K562 (cell line): Measurements from ENCODE around the gene PPP4C. TPM values are rescaled to one million over a fixed set of nuclear protein-coding genes. Genes with fewer than 3 reads are reported as not detected.

Experiments used
- ATAC-seq: fragments of 200-7000 bp; cut with Tn5 transposase; 3 replicates; pipeline ENCODE4 v1.9.1; 2020; ENCODE audit warnings: moderate library complexity
- BruUV-seq: library from RNA; stranded (reverse); fragments of 400-500 nt; replicated peaks from 2 replicates; lab custom pipeline; 2021; lab: Mats Ljungman, UMichigan
- CTCF ChIA-PET: fragments of 300-600 bp; formaldehyde crosslinking; extraction: SDS; loops from one replicate; lab custom pipeline; 2021; ENCODE audit warnings: low intra/inter-chr PET ratio; lab: Yijun Ruan, JAX
- POLR2A ChIA-PET: fragments of 300-600, 350-650 bp; sonication (Branson Sonifier 250); formaldehyde crosslinking; extraction: SDS; loops from one replicate; lab custom pipeline; 2021; ENCODE audit warnings: antibody characterized with exemption, inconsistent platforms; lab: Yijun Ruan, JAX
- DNase-seq, 4 experiments: peaks; one replicate each; pipeline versions ENCODE4 v3.0.0 to v3.0.0-alpha.2; 2011 to 2018; ENCODE audit warnings: low spot score in 3 of 4, mixed read lengths in 3 of 4; ENCODE audit errors: extremely low read depth in 1 of 4
- FAIRE-seq: peaks from 2 replicates; lab custom pipeline; 2011; peaks lifted over from hg19 to GRCh38; lab: Jason Lieb, UNC
- H2AFZ ChIP-seq: 2 replicates; pipeline ENCODE4 v1.6.0; 2011; ENCODE audit warnings: low read depth, low read length, control low read depth, inconsistent platforms
- H3K27ac ChIP-seq: fragments of 200-600 bp; 3 replicates; pipeline ENCODE4 v1.8.0; 2011; ENCODE audit warnings: low read depth, mild to moderate bottlenecking, control low read depth, inconsistent platforms, low read length, moderate library complexity, mixed read lengths; ENCODE audit errors: extremely low read depth
- H3K27me3 ChIP-seq, 2 experiments: fragments of 300-600 bp in 1 of 2; 2 replicates in 1 of 2; 3 replicates in 1 of 2; pipeline versions ENCODE4 v1.6.0 to v1.8.0; 2011; ENCODE audit warnings: inconsistent platforms in 2 of 2, low read length in 2 of 2, mild to moderate bottlenecking in 1 of 2, mixed read lengths in 1 of 2, moderate library complexity in 1 of 2; ENCODE audit not compliant: control insufficient read depth in 2 of 2, insufficient read depth in 2 of 2
- H3K36me3 ChIP-seq: fragments of 300-600 bp; 3 replicates; pipeline ENCODE4 v1.8.0; 2011; ENCODE audit warnings: mild to moderate bottlenecking, low read length, inconsistent platforms; ENCODE audit not compliant: control insufficient read depth, insufficient read depth
- H3K4me1 ChIP-seq, 2 experiments: fragments of 200-600 bp in 1 of 2; replicated peaks in 1 of 2; 2 replicates in 1 of 2; 3 replicates in 1 of 2; pipeline versions ENCODE4 v1.5.1 to v1.8.0; 2011; ENCODE audit warnings: inconsistent platforms in 2 of 2, low read length in 2 of 2, mild to moderate bottlenecking in 1 of 2, mixed read lengths in 1 of 2, moderate library complexity in 1 of 2; ENCODE audit not compliant: control insufficient read depth in 2 of 2, insufficient read depth in 2 of 2
- H3K4me2 ChIP-seq: 2 replicates; pipeline ENCODE4 v1.6.1; 2011; ENCODE audit warnings: low read length, control low read depth, inconsistent platforms, mixed read lengths; ENCODE audit not compliant: insufficient read depth
- H3K4me3 ChIP-seq: fragments of 200-600 bp; sonication (generic), shearing (Covaris generic); 2 replicates; pipeline ENCODE4 v1.5.1; 2016; ENCODE audit warnings: control low read depth, inconsistent platforms
- H3K79me2 ChIP-seq: fragments of 200-600 bp; 3 replicates; pipeline ENCODE4 v1.8.0; 2011; ENCODE audit warnings: low read length, inconsistent platforms; ENCODE audit not compliant: control insufficient read depth, insufficient read depth
- H3K9ac ChIP-seq, 2 experiments: 2 replicates each; pipeline versions ENCODE4 v1.6.0 to v1.6.1; 2011; ENCODE audit warnings: low read depth in 2 of 2, low read length in 2 of 2, control low read depth in 1 of 2, inconsistent platforms in 1 of 2, mild to moderate bottlenecking in 1 of 2, mixed read lengths in 1 of 2; ENCODE audit not compliant: insufficient read depth in 1 of 2
- H3K9me1 ChIP-seq: one replicate; pipeline ENCODE4 v1.6.0; 2011; ENCODE audit warnings: inconsistent platforms, mild to moderate bottlenecking, low read length, moderate library complexity; ENCODE audit not compliant: control insufficient read depth, insufficient read depth
- H3K9me3 ChIP-seq: replicated peaks from 2 replicates; pipeline ENCODE4 v1.5.1; 2011; ENCODE audit warnings: low read depth, low read length, inconsistent platforms; ENCODE audit not compliant: control insufficient read depth, insufficient read depth
- H4K20me1 ChIP-seq: replicated peaks from 2 replicates; pipeline ENCODE4 v1.6.1; 2011; ENCODE audit warnings: low read length, inconsistent platforms, mixed read lengths; ENCODE audit not compliant: control insufficient read depth, insufficient read depth
- BRD9 ChIP-seq: fragments of 450-650 bp; IDR thresholded peaks from 2 replicates; pipeline ENCODE4 v1.6.1; 2018; ENCODE audit warnings: low read depth; ENCODE audit not compliant: partially characterized antibody
- E2F6 ChIP-seq, 2 experiments: IDR thresholded peaks; 2 replicates each; pipeline ENCODE4 v1.6.1; 2011; ENCODE audit warnings: borderline replicate concordance in 1 of 2, control low read depth in 1 of 2, low read depth in 1 of 2, low read length in 1 of 2, mild to moderate bottlenecking in 1 of 2, mixed read lengths in 1 of 2, moderate library complexity in 1 of 2; ENCODE audit not compliant: insufficient read depth in 1 of 2, insufficient read length in 1 of 2, poor library complexity in 1 of 2, severe bottlenecking in 1 of 2; ENCODE audit errors: extremely low read depth in 1 of 2
- ETV5 ChIP-seq: sonication (generic); formaldehyde crosslinking; IDR thresholded peaks from 2 replicates; pipeline ENCODE4 v1.4.0; 2020; ENCODE audit warnings: low read depth, mild to moderate bottlenecking, missing genetic modification reagents
- FOXO4 ChIP-seq: fragments of 450-650 bp; formaldehyde crosslinking; IDR thresholded peaks from 2 replicates; pipeline ENCODE4 v1.4.0; 2020; ENCODE audit warnings: mild to moderate bottlenecking, moderate library complexity
- FUS ChIP-seq: fragments of 200-400 bp; formaldehyde crosslinking; optimal IDR thresholded peaks from 2 replicates; pipeline ENCODE3; 2017; ENCODE audit warnings: low read depth, low read length
- GTF2E2 ChIP-seq: fragments of 200-800 bp; sonication (Bioruptor generic); IDR thresholded peaks from 2 replicates; pipeline ENCODE4 v1.6.1; 2016; ENCODE audit warnings: missing genetic modification characterization, missing compliant biosample characterization
- MLX ChIP-seq, 2 experiments: fragments of 450-650 bp in 1 of 2; sonication (generic) in 1 of 2; formaldehyde crosslinking; conservative IDR thresholded peaks; 2 replicates each; pipeline versions ENCODE4 v1.4.0 to v1.8.1; 2020 to 2022; ENCODE audit warnings: mild to moderate bottlenecking in 1 of 2, missing genetic modification reagents in 1 of 2
- NELFE ChIP-seq: IDR thresholded peaks from 2 replicates; pipeline ENCODE4 v1.6.1; 2011; ENCODE audit warnings: mild to moderate bottlenecking; ENCODE audit not compliant: insufficient read depth, insufficient read length
- SRSF1 ChIP-seq: fragments of 200-400 bp; formaldehyde crosslinking; IDR thresholded peaks from 2 replicates; pipeline ENCODE4 v1.6.1; 2017; ENCODE audit warnings: mild to moderate bottlenecking, low read depth, low read length, moderate library complexity
- WGBS: fragments of 100-300 bp; shearing (Covaris generic); methylation state at CpG from one replicate; pipeline ENCODE4 v1.1.6; 2016; ENCODE audit warnings: low coverage, mixed read lengths; ENCODE audit not compliant: insufficient coverage; ENCODE audit errors: missing lambda C conversion rate; 5-methylcytosine and 5-hydroxymethylcytosine counted together
- in situ Hi-C: fragments of 300-500 bp; cut with MboI; formaldehyde crosslinking; loops from 4 replicates; pipeline ENCODE4 v1.15.0; 2018; ENCODE audit warnings: inconsistent platforms, mixed read lengths
- intact Hi-C: fragments of 100-400 bp; cut with micrococcal nuclease; formaldehyde crosslinking; loops from 2 replicates; pipeline ENCODE4 v1.14.2; 2022
- polyA plus RNA-seq, 8 experiments: library from polyadenylated mRNA; depleted of rRNA in 4 of 8; stranded (reverse) in 5 of 8; unstranded in 3 of 8; fragments of >200 nt; fragmentation: Nextera tagmentation in 2 of 8; fragmentation: Illumina TruSeq in 1 of 8; extraction: Ambion mirVana in 2 of 8; extraction: Trizol in 1 of 8; gene quantifications; 2 replicates each; pipeline versions ENCODE4 v1.2.1 to v1.2.3, GENCODE V29; 2011 to 2014; ENCODE audit warnings: inconsistent platforms in 1 of 8, missing spikeins in 1 of 8
- total RNA-seq, 7 experiments: library from RNA; depleted of rRNA in 6 of 7; stranded (reverse); fragments of >200 nt in 6 of 7; fragmentation: Illumina TruSeq in 2 of 7; extraction: Trizol in 2 of 7; gene quantifications; 2 replicates each; pipeline versions ENCODE4 v1.2.1 to v1.2.3, GENCODE V29; 2011 to 2021; ENCODE audit warnings: low replicate concordance in 1 of 7
- TF ChIP-seq, protein P1 (sequence below): fragments of 250-450 bp; sonication (Bioruptor Pico); IDR thresholded peaks from 2 replicates; pipeline ENCODE4 v1.5.0; 2022; ENCODE audit warnings: mild to moderate bottlenecking

PPP4C gene
- total and polyA plus RNA-seq, 9 of the 15 experiments (the other 6 are each of a cell fraction or from before 2014, with no cell fraction given): 3.5 to 183 (median 131) TPM

- intact Hi-C loops (loop anchor here (5.0 to 10.0 kb wide), 2 partner anchors 43 to 564 kb away; partner anchors contain the start of genes FBRS and PRR14), in situ Hi-C loops (no loop called here)
- Histone ChIP-seq H3K9me3 (no peaks in the 10 kb centered on the region), H3K4me3 (no peak overlapping the region), H3K4me1 (peaks cover 31 to 72% of the 10 kb centered on the region in 2 experiments), H3K79me2 (peaks cover 3% of the 10 kb centered on the region; the same call in 1 of the 3 replicates), H3K9me1 (no peaks in the 10 kb centered on the region), H4K20me1 (no peaks in the 10 kb centered on the region), H3K36me3 (peaks cover 11% of the 10 kb centered on the region; the same call in 2 of the 3 replicates), H3K27me3 (no peaks in the 10 kb centered on the region), H3K27ac (no peak overlapping the region), H3K9ac (peak overlapping the region in 1 of 2 experiments; percentile 98; a peak in 2 of 4 replicates), H3K4me2 (no peak overlapping the region), H2AFZ (no peak overlapping the region)
- FAIRE-seq: no peak
- no TSS peak for BruUV-seq
- WGBS: 89% methylated on average over 25 of the region's 26 CpGs
- POLR2A ChIA-PET: interaction anchor here (0.6 to 4.8 kb wide), 5 partner anchors 11 to 30 kb away, joined by 3 to 59 read pairs (median 9); partner anchors contain the start of genes ALDOA and PPP4C
- CTCF ChIA-PET: no interaction called here
- no peak for ATAC-seq
- no peak for DNase-seq
- TF ChIP-seq FUS: no peak
- no peak for TF ChIP-seq NELFE
- TF ChIP-seq FOXO4: no peak
- no peak for TF ChIP-seq E2F6 (IDR thresholded peaks at IDR 0.05; ENCODE audit: borderline replicate concordance in 1 of 2, extremely low read depth in 1 of 2, insufficient read depth in 1 of 2, insufficient read length in 1 of 2, low read depth in 1 of 2, low read length in 1 of 2, poor library complexity in 1 of 2, severe bottlenecking in 1 of 2)
- no peak for TF ChIP-seq ETV5 (CRISPR knock-in tag)
- no peak for TF ChIP-seq GTF2E2 (tag)
- no peak for TF ChIP-seq MLX (CRISPR knock-in tag; conservative IDR thresholded peaks at IDR 0.05)
- TF ChIP-seq, protein P1, sequence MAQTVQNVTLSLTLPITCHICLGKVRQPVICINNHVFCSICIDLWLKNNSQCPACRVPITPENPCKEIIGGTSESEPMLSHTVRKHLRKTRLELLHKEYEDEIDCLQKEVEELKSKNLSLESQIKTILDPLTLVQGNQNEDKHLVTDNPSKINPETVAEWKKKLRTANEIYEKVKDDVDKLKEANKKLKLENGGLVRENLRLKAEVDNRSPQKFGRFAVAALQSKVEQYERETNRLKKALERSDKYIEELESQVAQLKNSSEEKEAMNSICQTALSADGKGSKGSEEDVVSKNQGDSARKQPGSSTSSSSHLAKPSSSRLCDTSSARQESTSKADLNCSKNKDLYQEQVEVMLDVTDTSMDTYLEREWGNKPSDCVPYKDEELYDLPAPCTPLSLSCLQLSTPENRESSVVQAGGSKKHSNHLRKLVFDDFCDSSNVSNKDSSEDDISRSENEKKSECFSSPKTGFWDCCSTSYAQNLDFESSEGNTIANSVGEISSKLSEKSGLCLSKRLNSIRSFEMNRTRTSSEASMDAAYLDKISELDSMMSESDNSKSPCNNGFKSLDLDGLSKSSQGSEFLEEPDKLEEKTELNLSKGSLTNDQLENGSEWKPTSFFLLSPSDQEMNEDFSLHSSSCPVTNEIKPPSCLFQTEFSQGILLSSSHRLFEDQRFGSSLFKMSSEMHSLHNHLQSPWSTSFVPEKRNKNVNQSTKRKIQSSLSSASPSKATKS (CRISPR knock-in tag): no peak
- TF ChIP-seq SRSF1: no peak
- TF ChIP-seq BRD9: no peak
These were observed 15.0 kb downstream of the PPP4C start for GRCh38 chr16:30090610-30091331.
